HL-60 (cell line): ENCODE measurements around the gene TANC1.

Experiments
- GABPA ChIP-seq: IDR thresholded peaks from 2 replicates; pipeline ENCODE4 v1.6.1; 2012; ENCODE audit warnings: low read depth
- POLR2AphosphoS5 ChIP-seq: IDR thresholded peaks from 2 replicates; pipeline ENCODE4 v1.6.1; 2012; ENCODE audit warnings: low read depth
- SPI1 ChIP-seq: IDR thresholded peaks from 2 replicates; pipeline ENCODE4 v1.6.1; 2012; ENCODE audit warnings: low read depth, mild to moderate bottlenecking, borderline replicate concordance
- TF ChIP-seq, protein P1 (sequence below): IDR thresholded peaks from one replicate; pipeline ENCODE4 v1.5.1; 2011; ENCODE audit warnings: low read length, control low read depth, inconsistent platforms; ENCODE audit not compliant: insufficient read depth

DNA sequence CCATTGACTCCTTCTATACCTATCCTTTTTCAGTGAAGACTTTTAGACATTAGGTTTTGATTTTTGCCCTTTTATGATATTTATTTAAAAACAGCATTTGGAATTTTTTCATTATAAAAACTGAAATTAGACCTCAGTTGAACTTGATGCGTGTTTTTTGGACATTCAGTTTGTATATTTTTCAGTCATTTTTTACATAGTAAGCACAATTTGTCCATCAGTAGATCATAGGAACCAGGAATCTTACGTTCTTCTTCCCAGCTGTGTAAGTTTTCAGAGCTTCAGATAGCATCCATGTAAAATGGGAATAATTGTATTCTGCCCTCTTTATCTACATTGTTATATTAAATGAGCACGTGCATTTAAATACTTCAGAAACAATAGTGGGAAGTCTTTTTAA, 208.9 kb downstream of the TANC1 start:
- TF ChIP-seq, protein P1, sequence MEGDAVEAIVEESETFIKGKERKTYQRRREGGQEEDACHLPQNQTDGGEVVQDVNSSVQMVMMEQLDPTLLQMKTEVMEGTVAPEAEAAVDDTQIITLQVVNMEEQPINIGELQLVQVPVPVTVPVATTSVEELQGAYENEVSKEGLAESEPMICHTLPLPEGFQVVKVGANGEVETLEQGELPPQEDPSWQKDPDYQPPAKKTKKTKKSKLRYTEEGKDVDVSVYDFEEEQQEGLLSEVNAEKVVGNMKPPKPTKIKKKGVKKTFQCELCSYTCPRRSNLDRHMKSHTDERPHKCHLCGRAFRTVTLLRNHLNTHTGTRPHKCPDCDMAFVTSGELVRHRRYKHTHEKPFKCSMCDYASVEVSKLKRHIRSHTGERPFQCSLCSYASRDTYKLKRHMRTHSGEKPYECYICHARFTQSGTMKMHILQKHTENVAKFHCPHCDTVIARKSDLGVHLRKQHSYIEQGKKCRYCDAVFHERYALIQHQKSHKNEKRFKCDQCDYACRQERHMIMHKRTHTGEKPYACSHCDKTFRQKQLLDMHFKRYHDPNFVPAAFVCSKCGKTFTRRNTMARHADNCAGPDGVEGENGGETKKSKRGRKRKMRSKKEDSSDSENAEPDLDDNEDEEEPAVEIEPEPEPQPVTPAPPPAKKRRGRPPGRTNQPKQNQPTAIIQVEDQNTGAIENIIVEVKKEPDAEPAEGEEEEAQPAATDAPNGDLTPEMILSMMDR = no peak
- TF ChIP-seq POLR2AphosphoS5 = no peak
- no peak for TF ChIP-seq GABPA
- TF ChIP-seq SPI1 = no peak
